Smooth muscle cell (in vitro differentiated cells): ENCODE measurements around the gene TCP11. TPM values are rescaled to one million over a fixed set of nuclear protein-coding genes. Genes with fewer than 3 reads are reported as not detected.

Source experiments
- DNase-seq: peaks from one replicate; lab custom pipeline; 2025; ENCODE audit not compliant: unreplicated experiment; lab: John Stamatoyannopoulos, UW
- H2AFZ ChIP-seq: fragments of 200-600 bp; sonication (generic); 2 replicates; pipeline ENCODE4 v1.6.0; 2016; ENCODE audit warnings: antibody characterized with exemption, low read depth, mild to moderate bottlenecking
- H3F3A ChIP-seq: fragments of 200-600 bp; sonication (generic); 2 replicates; pipeline ENCODE4 v1.6.0; 2017; ENCODE audit warnings: antibody characterized with exemption, low read depth
- H3K27ac ChIP-seq: fragments of 200-600 bp; sonication (generic); 2 replicates; pipeline ENCODE4 v1.5.1; 2016; ENCODE audit warnings: low read depth, mild to moderate bottlenecking
- H3K27me3 ChIP-seq: fragments of 200-600 bp; sonication (generic); 2 replicates; pipeline ENCODE4 v1.6.1; 2016; ENCODE audit warnings: low read depth, mild to moderate bottlenecking
- H3K36me3 ChIP-seq: fragments of 200-600 bp; sonication (generic); 2 replicates; pipeline ENCODE4 v1.5.1; 2016; ENCODE audit warnings: low read depth
- H3K4me1 ChIP-seq: fragments of 200-600 bp; sonication (generic); 2 replicates; pipeline ENCODE4 v1.5.1; 2016; ENCODE audit warnings: low read depth
- H3K4me2 ChIP-seq: fragments of 200-600 bp; sonication (generic); 2 replicates; pipeline ENCODE4 v1.6.0; 2016; ENCODE audit warnings: mild to moderate bottlenecking
- H3K4me3 ChIP-seq: fragments of 200-600 bp; sonication (generic); 2 replicates; pipeline ENCODE4 v1.5.1; 2016; ENCODE audit warnings: mild to moderate bottlenecking
- H3K79me2 ChIP-seq: fragments of 200-600 bp; sonication (generic); 2 replicates; pipeline ENCODE4 v1.6.0; 2016; ENCODE audit warnings: low read depth, mild to moderate bottlenecking
- H3K9ac ChIP-seq: fragments of 200-600 bp; sonication (generic); 2 replicates; pipeline ENCODE4 v1.6.0; 2016; ENCODE audit warnings: low read depth
- H3K9me3 ChIP-seq: fragments of 200-600 bp; sonication (generic); replicated peaks from 2 replicates; pipeline ENCODE4 v1.5.1; 2016; ENCODE audit warnings: low read depth
- H4K20me1 ChIP-seq: fragments of 200-600 bp; sonication (generic); 2 replicates; pipeline ENCODE4 v1.6.0; 2016; ENCODE audit warnings: low read depth
- CTCF ChIP-seq: fragments of 200-600 bp; sonication (generic); IDR thresholded peaks from 2 replicates; pipeline ENCODE4 v1.5.1; 2017; ENCODE audit warnings: borderline replicate concordance, mild to moderate bottlenecking, antibody characterized with exemption; ENCODE audit not compliant: insufficient read depth, poor library complexity, severe bottlenecking
- WGBS: methylation state at CpG from one replicate; pipeline ENCODE4 v1.1.7; 2016; ENCODE audit warnings: low lambda C conversion rate; 5-methylcytosine and 5-hydroxymethylcytosine counted together
- polyA plus RNA-seq: library from polyadenylated mRNA; unstranded; fragments of >200 nt; fragmentation: Nextera tagmentation; extraction: Ambion mirVana; gene quantifications from 2 replicates; pipeline ENCODE4 v1.2.1, GENCODE V29; 2016
- total RNA-seq: library from RNA; depleted of rRNA; stranded (reverse); fragments of >200 nt; gene quantifications from 2 replicates; pipeline ENCODE4 v1.2.3, GENCODE V29; 2014

TCP11 gene
- total and polyA plus RNA-seq, 2 experiments from 2014 or later: 0.64 TPM; not detected in 1

GRCh38 chr6:35177596-35177995 lies 36.5 kb upstream of the TCP11 start:
- TF ChIP-seq CTCF: no peak
- Histone ChIP-seq H3K27me3 (no peaks in the 10 kb centered on the region), H4K20me1 (no peaks in the 10 kb centered on the region), H3K79me2 (no peaks in the 10 kb centered on the region), H3K4me2 (peak overlapping the region; percentile 13), H3K27ac (no peak overlapping the region), H3K4me3 (no peak overlapping the region), H3K9ac (no peak overlapping the region), H3F3A (peaks cover 4% of the 10 kb centered on the region), H3K36me3 (no peaks in the 10 kb centered on the region), H3K9me3 (no peaks in the 10 kb centered on the region), H2AFZ (no peak overlapping the region), H3K4me1 (no peaks in the 10 kb centered on the region)
- 62% methylated on average over 2 of the region's 2 CpGs for WGBS
- DNase-seq: no peak

GRCh38 chr6:35177157-35177556 lies 36.0 kb upstream of the TCP11 start:
- WGBS: 88% methylated on average over 3 of the region's 3 CpGs

GRCh38 chr6:35176301-35177024 lies 35.3 kb upstream of the TCP11 start:
- H3K4me1 ChIP-seq: no peaks in the 10 kb centered on the region
- H3K9me3 ChIP-seq: no peaks in the 10 kb centered on the region
- no peak overlapping the region for H3K4me2 ChIP-seq
- H3K79me2 ChIP-seq: no peaks in the 10 kb centered on the region
- WGBS: 90% methylated on average over 3 of the region's 3 CpGs
- H3K36me3 ChIP-seq: no peaks in the 10 kb centered on the region
- H3K27ac ChIP-seq: no peak overlapping the region
- peaks cover 2% of the 10 kb centered on the region for H3F3A ChIP-seq
- no peaks in the 10 kb centered on the region for H4K20me1 ChIP-seq
- no peaks in the 10 kb centered on the region for H3K27me3 ChIP-seq
- H3K9ac ChIP-seq: no peak overlapping the region
- H3K4me3 ChIP-seq: no peak overlapping the region
- no peak for DNase-seq
- H2AFZ ChIP-seq: no peak overlapping the region
- TF ChIP-seq CTCF: no peak

More at GRCh38 chr6:35177157-35177556, 36.0 kb upstream of the TCP11 start:
- Histone ChIP-seq H3K27ac (no peak overlapping the region), H3K27me3 (no peaks in the 10 kb centered on the region), H3K9ac (no peak overlapping the region), H3K4me3 (no peak overlapping the region), H3F3A (peaks cover 4% of the 10 kb centered on the region), H3K4me1 (no peaks in the 10 kb centered on the region), H4K20me1 (no peaks in the 10 kb centered on the region), H3K9me3 (no peaks in the 10 kb centered on the region), H3K36me3 (no peaks in the 10 kb centered on the region), H2AFZ (no peak overlapping the region), H3K79me2 (no peaks in the 10 kb centered on the region), H3K4me2 (no peak overlapping the region)
- DNase-seq: no peak
- TF ChIP-seq CTCF: no peak

GRCh38 chr6:35174501-35174900 lies 33.4 kb upstream of the TCP11 start:
- no peak overlapping the region for H3K4me3 ChIP-seq
- no peak overlapping the region for H3K27ac ChIP-seq
- H2AFZ ChIP-seq: no peak overlapping the region
- H3K79me2 ChIP-seq: no peaks in the 10 kb centered on the region
- no peak for TF ChIP-seq CTCF
- no peak for DNase-seq
- H4K20me1 ChIP-seq: no peaks in the 10 kb centered on the region
- no peaks in the 10 kb centered on the region for H3K27me3 ChIP-seq
- H3K36me3 ChIP-seq: no peaks in the 10 kb centered on the region
- H3K4me2 ChIP-seq: no peak overlapping the region
- 90% methylated on average over 4 of the region's 4 CpGs for WGBS
- H3K9ac ChIP-seq: no peak overlapping the region
- H3F3A ChIP-seq: no peaks in the 10 kb centered on the region
- H3K4me1 ChIP-seq: no peaks in the 10 kb centered on the region
- H3K9me3 ChIP-seq: no peaks in the 10 kb centered on the region
